ENCODE measurements around the gene HCFC1R1.

Gene HCFC1R1

GRCh38 chr16:3003582-3004270, 20.0 kb downstream of the HCFC1R1 start:
- peak overlapping the region; percentile 69 for H3K27ac ChIP-seq
- TF ChIP-seq CTCF (conservative IDR thresholded peaks at IDR 0.05): peak; percentile 50

GRCh38 chr16:3001316-3001715, 22.4 kb downstream of the HCFC1R1 start:
- no peak for TF ChIP-seq CTCF (conservative IDR thresholded peaks at IDR 0.05)
- H3K27ac ChIP-seq: no peak overlapping the region

- TF ChIP-seq CTCF (conservative IDR thresholded peaks at IDR 0.05): no peak
- no peak overlapping the region for H3K27ac ChIP-seq
Observed at GRCh38 chr16:3000540-3000939, 23.2 kb downstream of the HCFC1R1 start.

- TF ChIP-seq CTCF (conservative IDR thresholded peaks at IDR 0.05): no peak
- H3K27ac ChIP-seq: no peak overlapping the region
Observed at GRCh38 chr16:2999929-3000328, 23.8 kb downstream of the HCFC1R1 start.

GRCh38 chr16:2996298-2996697, 27.4 kb downstream of the HCFC1R1 start:
- H3K27ac ChIP-seq: no peak overlapping the region
- no peak for TF ChIP-seq CTCF (conservative IDR thresholded peaks at IDR 0.05)

GRCh38 chr16:2992383-2993081, 31.2 kb downstream of the HCFC1R1 start:
- no peak overlapping the region for H3K27ac ChIP-seq
- no peak for TF ChIP-seq CTCF (conservative IDR thresholded peaks at IDR 0.05)

- TF ChIP-seq CTCF (conservative IDR thresholded peaks at IDR 0.05): no peak
Observed at GRCh38 chr16:2991566-2992261, 32.0 kb downstream of the HCFC1R1 start.

More at GRCh38 chr16:2991566-2992261, 32.0 kb downstream of the HCFC1R1 start:
- no peak overlapping the region for H3K27ac ChIP-seq

Data from VCaP (cell line).